Aorta (tissue), 5 donors: ENCODE data around the gene SLC1A4. TPM values are rescaled to one million over a fixed set of nuclear protein-coding genes. Genes with fewer than 3 reads are reported as not detected.

ENCODE experiments used
- ATAC-seq: fragments of 200-7000 bp; cut with Tn5 transposase; one replicate; pipeline ENCODE4 v1.9.1; 2022; ENCODE audit warnings: moderate library complexity; ENCODE audit not compliant: low FRiP score
- DNase-seq, 2 donors: peaks; one replicate each; pipeline ENCODE4 v3.0.0-alpha.2; 2020
- H3K27ac ChIP-seq, 2 donors: one replicate each; pipeline ENCODE4 v1.5.1; 2013; ENCODE audit warnings: low read length in 2 of 2, mild to moderate bottlenecking in 2 of 2, moderate library complexity in 2 of 2, control low read depth in 1 of 2, inconsistent platforms in 1 of 2, low read depth in 1 of 2
- H3K27me3 ChIP-seq, 2 donors: one replicate each; pipeline ENCODE4 v1.6.1; 2013; ENCODE audit warnings: control low read depth in 1 of 2, low read length in 1 of 2, mild to moderate bottlenecking in 1 of 2, moderate library complexity in 1 of 2; ENCODE audit not compliant: insufficient read depth in 2 of 2, control insufficient read depth in 1 of 2
- H3K36me3 ChIP-seq, 2 donors: one replicate each; pipeline ENCODE4 v1.6.1; 2013; ENCODE audit warnings: control low read depth in 1 of 2, low read length in 1 of 2, mild to moderate bottlenecking in 1 of 2; ENCODE audit not compliant: insufficient read depth in 2 of 2, control insufficient read depth in 1 of 2
- H3K4me1 ChIP-seq, 2 donors: one replicate each; pipeline ENCODE4 v1.6.1; 2013; ENCODE audit warnings: low read length in 2 of 2, control low read depth in 1 of 2, mild to moderate bottlenecking in 1 of 2, moderate library complexity in 1 of 2; ENCODE audit not compliant: insufficient read depth in 2 of 2, control insufficient read depth in 1 of 2
- H3K4me3 ChIP-seq, 2 donors: one replicate each; pipeline ENCODE4 v1.5.1; 2013; ENCODE audit warnings: low read length in 2 of 2, control low read depth in 1 of 2, mild to moderate bottlenecking in 1 of 2
- H3K9me3 ChIP-seq: one replicate; pipeline ENCODE4 v1.6.1; 2013; ENCODE audit warnings: mild to moderate bottlenecking, low read length; ENCODE audit not compliant: control insufficient read depth
- WGBS, 2 donors: extraction: QIAGEN DNeasy Blood & Tissue Kit; methylation state at CpG; one replicate each; pipeline ENCODE4 v1.1.7; 2013; 5-methylcytosine and 5-hydroxymethylcytosine counted together
- intact Hi-C, 2 donors: fragments of 100-400 bp; cut with DNase I; formaldehyde crosslinking; loops; one replicate each; pipeline versions ENCODE4 v1.14.2 to v1.15.0; 2022
- polyA plus RNA-seq, 2 donors: library from polyadenylated mRNA; stranded (reverse); fragments of 200-250 nt; gene quantifications; one replicate each; pipeline ENCODE4 v1.2.3, GENCODE V29; 2013
- total RNA-seq, 2 donors: library from RNA; stranded (reverse); fragmentation: NEBNext Ultra II Directional; extraction: Animal tissue kit (Norgen Biotek cat#: 25700); gene quantifications; one replicate each; pipeline ENCODE4 v1.2.1, GENCODE V29; 2021
- donor health status: healthy with polysubstance abuse.
- donor health status: Bipolar disorder and iron deficiency.
- donor health status: DM: no; HTN: no; CAD: no.
- donor health status: DM: no; HTN: no; CAD: no.
- donor health status: DM: yes; HTN: yes; CAD: no.

Gene SLC1A4
- total and polyA plus RNA-seq, 4 donors, result 6.9 to 26.4 (median 17.8) TPM

- no peaks in the 10 kb centered on the region for H3K27me3 ChIP-seq
- 95% methylated on average over 7 of the region's 7 CpGs for WGBS, 2 donors
- H3K4me3 ChIP-seq, result no peak overlapping the region
- no peaks in the 10 kb centered on the region for H3K9me3 ChIP-seq
- no peaks in the 10 kb centered on the region for H3K4me1 ChIP-seq
- H3K36me3 ChIP-seq, result no peaks in the 10 kb centered on the region
- intact Hi-C loops, result no loop called here
- H3K27ac ChIP-seq, result no peak overlapping the region
- ATAC-seq (no peak), DNase-seq (no peak)
Observed at GRCh38 chr2:65044097-65044735, 55.0 kb downstream of the SLC1A4 start.

GRCh38 chr2:65045651-65046050 lies 56.5 kb downstream of the SLC1A4 start:
- Histone ChIP-seq H3K4me3 (no peak overlapping the region), H3K27me3 (no peaks in the 10 kb centered on the region), H3K4me1 (no peaks in the 10 kb centered on the region), H3K9me3 (no peaks in the 10 kb centered on the region), H3K27ac (no peak overlapping the region), H3K36me3 (no peaks in the 10 kb centered on the region)
- WGBS, 2 donors, result 56 to 57% methylated on average over 10 of the region's 10 CpGs
- no peak for ATAC-seq
- no peak for DNase-seq
- intact Hi-C loops, result no loop called here

- no peak overlapping the region for H3K27ac ChIP-seq
- ATAC-seq (no peak), DNase-seq (no peak)
- no peak overlapping the region for H3K4me3 ChIP-seq
- no peaks in the 10 kb centered on the region for H3K27me3 ChIP-seq
- intact Hi-C loops, result no loop called here
- 82 to 87% methylated on average over 11 of the region's 11 CpGs for WGBS, 2 donors
- no peaks in the 10 kb centered on the region for H3K9me3 ChIP-seq
- H3K36me3 ChIP-seq, result no peaks in the 10 kb centered on the region
- H3K4me1 ChIP-seq, result no peaks in the 10 kb centered on the region
Observed at GRCh38 chr2:65046633-65047407, 57.6 kb downstream of the SLC1A4 start.

- H3K4me1 ChIP-seq, result no peaks in the 10 kb centered on the region
- WGBS, 2 donors, result 92 to 95% methylated on average over 1 of the region's 1 CpG
- H3K27ac ChIP-seq, result no peak overlapping the region
- no peak overlapping the region for H3K4me3 ChIP-seq
- ATAC-seq (no peak), DNase-seq (no peak)
- H3K36me3 ChIP-seq, result no peaks in the 10 kb centered on the region
- H3K27me3 ChIP-seq, result no peaks in the 10 kb centered on the region
- intact Hi-C loops, result no loop called here
- H3K9me3 ChIP-seq, result no peaks in the 10 kb centered on the region
Observed at GRCh38 chr2:65049010-65049639, 59.9 kb downstream of the SLC1A4 start.

- WGBS, 2 donors, result 95 to 96% methylated on average over 3 of the region's 3 CpGs
- intact Hi-C loops, result loop anchor here in 1 of 2 donors (5.0 kb wide), 1 partner anchor 386 kb away; no protein-coding TSS in a partner anchor
- Histone ChIP-seq H3K9me3 (no peaks in the 10 kb centered on the region), H3K27ac (no peak overlapping the region), H3K36me3 (no peaks in the 10 kb centered on the region), H3K27me3 (no peaks in the 10 kb centered on the region), H3K4me3 (no peak overlapping the region), H3K4me1 (no peaks in the 10 kb centered on the region)
- DNase-seq (no peak), ATAC-seq (no peak)
Observed at GRCh38 chr2:65050931-65051330, 61.7 kb downstream of the SLC1A4 start.

- ATAC-seq (no peak), DNase-seq (no peak)
- Histone ChIP-seq H3K9me3 (no peaks in the 10 kb centered on the region), H3K27me3 (no peaks in the 10 kb centered on the region), H3K4me3 (no peak overlapping the region), H3K36me3 (no peaks in the 10 kb centered on the region), H3K4me1 (no peaks in the 10 kb centered on the region), H3K27ac (no peak overlapping the region)
- 32 to 42% methylated on average over 1 of the region's 1 CpG for WGBS, 2 donors
- intact Hi-C loops, result loop anchor here in 1 of 2 donors (5.0 kb wide), 1 partner anchor 384 kb away; no protein-coding TSS in a partner anchor
Observed at GRCh38 chr2:65053199-65053598, 64.0 kb downstream of the SLC1A4 start.

GRCh38 chr2:65054749-65055421 lies 65.7 kb downstream of the SLC1A4 start:
- H3K27ac ChIP-seq, result no peak overlapping the region
- WGBS, 2 donors, result 86 to 91% methylated on average over 4 of the region's 4 CpGs
- intact Hi-C loops, result loop anchor here in 1 of 2 donors (5.0 kb wide), 1 partner anchor 382 kb away; no protein-coding TSS in a partner anchor

GRCh38 chr2:65055422-65056214 lies 66.4 kb downstream of the SLC1A4 start:
- intact Hi-C loops, result no loop called here
- Histone ChIP-seq H3K36me3 (no peaks in the 10 kb centered on the region), H3K27me3 (no peaks in the 10 kb centered on the region), H3K27ac (peak overlapping the region in 1 of 2 donors; percentile 1), H3K4me3 (peak overlapping the region; percentile 36 to 54), H3K4me1 (no peaks in the 10 kb centered on the region), H3K9me3 (no peaks in the 10 kb centered on the region)
- peak in 1 of 2 donors; percentile 85 for DNase-seq
- ATAC-seq, result peak; percentile 52
- 10% methylated on average over 42 of the region's 42 CpGs for WGBS, 2 donors

More at GRCh38 chr2:65054749-65055421, 65.7 kb downstream of the SLC1A4 start:
- Histone ChIP-seq H3K4me3 (no peak overlapping the region), H3K36me3 (no peaks in the 10 kb centered on the region), H3K27me3 (no peaks in the 10 kb centered on the region), H3K9me3 (no peaks in the 10 kb centered on the region), H3K4me1 (no peaks in the 10 kb centered on the region)
- ATAC-seq, result no peak
- no peak for DNase-seq
